Suprapubic skin (tissue), 3 donors: ENCODE data around the gene REC114.

ENCODE experiments used
- CTCF ChIP-seq, 2 donors: fragments of 200-600 bp in 1 of 2; fragments of 450-650 bp in 1 of 2; sonication (generic) in 1 of 2; IDR thresholded peaks; one replicate each; pipeline ENCODE4 v1.5.1; 2016 to 2019; ENCODE audit warnings: antibody characterized with exemption in 2 of 2, mild to moderate bottlenecking in 1 of 2, moderate library complexity in 1 of 2
- POLR2A ChIP-seq, 2 donors: fragments of 450-650 bp; IDR thresholded peaks; one replicate each; pipeline ENCODE4 v1.6.1; 2017; ENCODE audit warnings: antibody characterized with exemption in 2 of 2, mild to moderate bottlenecking in 2 of 2, moderate library complexity in 2 of 2

- TF ChIP-seq CTCF (IDR thresholded peaks at IDR 0.05) (no peak), POLR2A (IDR thresholded peaks at IDR 0.05) (no peak)
Observed at GRCh38 chr15:73600413-73601335, 157.7 kb downstream of the REC114 start.
